NCI-H1694 (cell line): ENCODE results near the gene CR1.
"Not testable (repeated sequence)": the region's sequence is repeated elsewhere in the genome, so short reads cannot be mapped to it uniquely, and the experiment has no call there.

Source experiments
- DNase-seq: peaks from one replicate; lab custom pipeline; 2025; lab: John Stamatoyannopoulos, UW

Gene CR1

GRCh38 chr1:207676153-207676552 lies 180.2 kb downstream of the CR1 start:
- no peak for DNase-seq

DNA sequence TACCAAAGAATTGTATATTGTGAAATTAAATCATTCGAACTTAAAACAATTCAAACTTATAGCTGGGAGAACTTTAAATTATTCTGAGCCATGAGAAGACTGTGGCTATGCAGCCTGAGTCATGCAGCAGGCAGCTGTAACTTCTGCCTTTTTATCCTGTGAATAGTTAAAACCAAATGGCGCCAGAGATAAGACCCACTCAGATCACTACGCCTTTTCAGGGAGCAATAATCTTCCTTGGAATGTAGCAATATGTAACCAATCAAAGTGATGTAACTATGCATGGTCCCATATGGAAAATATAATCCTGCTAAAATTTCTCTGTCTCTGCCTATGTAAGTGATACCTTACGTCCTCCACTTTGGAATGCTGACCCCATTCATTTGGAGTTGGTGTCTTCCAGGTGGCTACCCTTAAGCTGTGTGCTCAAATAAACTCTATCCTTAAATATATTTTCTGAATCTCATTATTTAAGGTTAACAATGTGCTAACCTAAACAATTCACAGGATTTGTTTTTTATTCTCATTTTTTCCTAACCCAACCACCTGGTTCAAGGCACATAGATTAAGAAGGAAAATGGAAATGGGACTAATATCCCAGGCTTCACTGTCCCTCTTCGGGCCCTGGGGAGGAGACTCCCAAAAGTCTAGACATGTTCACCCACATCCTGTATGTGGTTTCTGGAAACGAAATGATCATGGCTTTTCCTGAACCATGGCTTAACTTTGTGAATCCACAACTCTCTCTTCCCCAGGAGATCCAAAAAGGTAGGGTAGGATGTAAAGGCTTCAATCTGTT lies 184.8 kb downstream of the CR1 start:
- DNase-seq = not testable (repeated sequence)

- DNase-seq = not testable (repeated sequence)
Observed at GRCh38 chr1:207682872-207683434, 187.0 kb downstream of the CR1 start.

DNA sequence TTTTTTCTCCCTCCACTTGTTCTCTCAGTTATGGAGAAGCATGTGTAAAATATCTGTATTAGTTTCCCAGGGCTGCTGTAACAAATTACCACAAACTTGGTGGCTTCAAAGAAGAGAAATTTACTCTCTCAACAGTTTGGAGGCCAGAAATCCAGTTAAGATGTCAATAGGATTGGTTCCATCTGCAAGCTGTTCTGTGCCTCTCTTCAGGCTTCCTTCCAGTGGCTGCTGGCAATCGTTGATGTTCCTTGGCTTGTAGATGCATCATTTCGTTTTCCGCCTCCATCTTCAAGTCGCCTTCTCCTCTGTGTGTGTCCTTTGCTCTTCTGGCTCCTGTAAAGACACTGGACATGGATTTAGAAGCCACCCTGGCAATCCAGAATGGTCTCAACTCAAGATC lies 194.6 kb downstream of the CR1 start:
- DNase-seq = not testable (repeated sequence)

DNA sequence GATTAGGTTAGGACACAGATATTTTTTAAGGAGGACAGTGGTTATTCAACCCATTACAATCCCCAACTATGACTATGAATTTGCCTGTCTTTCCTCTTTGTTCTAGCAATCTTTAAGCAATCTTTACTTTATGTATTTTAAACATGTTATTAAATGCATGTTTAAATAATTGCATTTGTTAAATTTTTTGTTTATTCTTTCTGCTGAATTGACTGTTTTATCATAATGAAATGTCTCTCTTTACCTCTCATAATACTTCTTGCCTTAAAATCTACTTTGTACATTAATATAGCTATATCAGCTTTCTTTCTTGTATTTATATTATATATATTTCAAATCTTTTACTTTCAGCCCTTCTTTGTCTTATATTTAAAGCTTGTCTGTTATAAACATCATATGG lies 195.1 kb downstream of the CR1 start:
- no peak for DNase-seq
